NCI-H1417 (cell line): ENCODE measurements around the gene PNMA8B.
"Not testable (repeated sequence)": the region's sequence is repeated elsewhere in the genome, so short reads cannot be mapped to it uniquely, and the experiment has no call there.

Experiments
- DNase-seq, 3 experiments: peaks; one replicate each; lab custom pipeline; 2025; lab: John Stamatoyannopoulos, UW

PNMA8B gene, protein sequence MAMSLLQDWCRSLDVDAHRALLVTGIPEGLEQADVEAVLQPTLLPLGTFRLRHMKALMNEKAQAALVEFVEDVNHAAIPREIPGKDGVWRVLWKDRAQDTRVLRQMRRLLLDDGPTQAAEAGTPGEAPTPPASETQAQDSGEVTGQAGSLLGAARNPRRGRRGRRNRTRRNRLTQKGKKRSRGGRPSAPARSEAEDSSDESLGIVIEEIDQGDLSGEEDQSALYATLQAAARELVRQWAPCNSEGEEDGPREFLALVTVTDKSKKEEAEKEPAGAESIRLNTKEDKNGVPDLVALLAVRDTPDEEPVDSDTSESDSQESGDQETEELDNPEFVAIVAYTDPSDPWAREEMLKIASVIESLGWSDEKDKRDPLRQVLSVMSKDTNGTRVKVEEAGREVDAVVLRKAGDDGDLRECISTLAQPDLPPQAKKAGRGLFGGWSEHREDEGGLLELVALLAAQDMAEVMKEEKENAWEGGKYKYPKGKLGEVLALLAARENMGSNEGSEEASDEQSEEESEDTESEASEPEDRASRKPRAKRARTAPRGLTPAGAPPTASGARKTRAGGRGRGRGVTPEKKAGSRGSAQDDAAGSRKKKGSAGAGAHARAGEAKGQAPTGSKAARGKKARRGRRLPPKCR

DNA sequence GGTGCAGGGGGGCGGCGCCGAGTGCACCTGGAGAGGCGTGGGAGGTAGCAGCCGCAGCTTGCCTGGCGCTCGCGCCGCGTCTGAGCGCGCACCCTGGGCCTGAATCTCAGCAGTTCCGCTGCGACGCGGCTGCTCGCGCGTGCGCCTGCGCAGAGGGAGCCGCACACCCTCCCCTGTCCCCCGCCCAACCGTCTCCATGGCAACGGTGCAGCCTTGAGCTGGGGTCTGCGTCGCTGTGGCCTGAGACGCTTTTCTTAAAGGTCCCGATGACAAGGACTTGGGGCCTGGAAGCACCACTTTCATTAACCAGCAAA, at the start of gene PNMA8B:
TSS of gene PNMA8B (minus strand) at position 82 of the 314 bp plus-strand sequence. CDS start 402 bp downstream, outside the sequence.
- peak; percentile 89 to 95 (median 95) for DNase-seq

- DNase-seq, result no peak
Observed at GRCh38 chr19:46544651-46545050, 49.0 kb upstream of the PNMA8B start.

DNA sequence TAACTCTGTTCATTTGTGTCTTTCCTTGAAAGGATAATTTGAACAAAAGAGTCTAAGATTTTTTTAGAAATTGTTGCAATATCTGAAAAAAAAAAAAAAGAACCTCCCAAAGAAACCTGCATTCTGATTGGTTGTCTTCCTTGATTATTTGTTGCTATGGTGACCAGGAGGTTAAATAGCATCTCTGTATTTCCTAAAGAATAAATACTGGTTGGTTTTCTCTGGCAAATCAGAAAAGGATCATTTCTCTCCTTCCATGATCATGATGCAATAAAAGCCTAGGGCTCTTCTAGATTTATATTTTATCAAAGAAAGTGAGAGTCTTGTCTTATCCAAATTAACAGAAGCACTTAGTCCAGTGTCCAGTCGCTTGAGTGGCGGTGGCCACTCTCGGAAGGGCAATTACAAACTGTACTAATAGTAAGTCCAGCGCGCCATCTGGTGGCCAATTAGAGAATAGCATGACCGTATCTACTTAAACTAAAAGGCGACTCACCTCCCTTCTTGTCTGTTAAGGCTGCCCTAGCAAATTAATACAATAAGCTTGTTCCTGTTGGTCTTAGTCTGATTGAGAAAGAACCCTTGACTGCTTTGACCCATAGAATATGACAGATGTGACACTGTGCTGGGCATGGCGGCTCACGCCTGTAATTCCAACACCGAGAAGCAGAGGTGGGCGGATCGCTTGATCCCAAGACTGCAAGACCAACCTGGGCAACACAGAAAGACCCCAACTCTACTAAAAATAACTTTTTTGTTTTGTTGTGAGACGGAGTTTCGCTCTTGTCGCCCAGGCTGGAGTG, 47.0 kb upstream of the PNMA8B start:
- peak; percentile 75 to 94 (median 92) for DNase-seq

DNA sequence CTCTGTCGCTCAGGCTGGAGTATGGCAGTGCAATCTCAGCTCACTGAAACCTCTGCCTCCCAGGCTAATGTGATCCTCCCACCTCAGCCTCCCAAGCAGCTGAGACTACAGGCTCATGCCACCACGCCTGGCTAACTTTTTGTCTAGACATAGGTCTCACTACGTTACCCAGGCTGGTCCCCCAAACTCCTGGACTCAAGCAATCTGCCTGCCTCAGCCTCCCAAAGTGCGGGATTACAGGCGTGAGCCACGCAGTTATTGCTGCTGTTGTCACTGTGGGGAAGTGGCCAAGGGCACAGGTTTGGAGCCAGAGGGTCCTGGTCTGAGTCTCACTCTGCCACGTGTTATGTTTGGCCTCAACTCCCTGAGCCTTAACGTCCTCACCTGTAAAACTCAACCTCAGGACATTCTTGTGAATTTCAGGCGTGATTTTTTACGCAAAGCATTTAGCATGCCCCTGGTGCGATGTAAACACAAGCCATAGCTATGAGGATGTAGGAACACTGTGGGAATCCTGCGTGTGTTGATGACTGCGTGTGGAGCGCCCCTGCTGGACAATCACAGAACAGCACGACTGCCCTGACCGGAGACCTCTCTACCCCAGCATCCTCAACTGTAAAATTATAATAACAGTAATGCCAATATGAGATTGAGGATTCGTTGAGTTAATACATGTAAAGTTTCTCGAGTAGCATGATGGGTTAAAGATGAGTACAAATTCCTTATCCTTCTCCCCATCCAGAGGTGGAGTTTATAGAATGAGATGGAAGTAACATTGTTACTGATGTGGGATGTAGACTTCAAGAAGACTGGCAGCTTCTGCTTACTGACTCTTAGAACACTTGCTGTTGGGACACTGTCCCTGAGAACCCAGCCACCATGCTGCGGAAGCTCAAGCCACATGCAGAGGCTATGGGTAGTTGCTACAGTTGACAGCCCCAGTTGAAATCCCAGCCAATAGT, 41.8 kb upstream of the PNMA8B start:
- DNase-seq, result peak in 1 of 3 experiments; percentile 44

DNA sequence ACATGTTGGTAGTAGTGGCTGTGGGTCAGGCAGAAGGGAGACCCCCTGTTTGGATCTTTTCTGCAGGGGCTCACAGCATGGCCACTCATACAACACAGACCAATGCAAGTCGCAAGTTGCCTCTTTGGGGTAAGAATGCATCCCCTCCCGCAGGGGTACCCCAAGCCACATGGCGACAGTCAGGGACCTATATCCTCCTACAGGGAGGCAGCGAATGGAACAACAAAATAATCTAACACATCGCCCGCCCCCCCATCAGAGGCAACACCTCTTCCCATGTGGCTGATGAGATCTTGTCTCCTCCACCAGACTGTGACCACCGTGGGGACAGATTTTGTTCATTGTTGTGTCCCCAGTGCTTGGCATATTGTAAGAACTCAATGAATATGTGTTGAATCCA, 40.7 kb upstream of the PNMA8B start:
- no peak for DNase-seq

DNA sequence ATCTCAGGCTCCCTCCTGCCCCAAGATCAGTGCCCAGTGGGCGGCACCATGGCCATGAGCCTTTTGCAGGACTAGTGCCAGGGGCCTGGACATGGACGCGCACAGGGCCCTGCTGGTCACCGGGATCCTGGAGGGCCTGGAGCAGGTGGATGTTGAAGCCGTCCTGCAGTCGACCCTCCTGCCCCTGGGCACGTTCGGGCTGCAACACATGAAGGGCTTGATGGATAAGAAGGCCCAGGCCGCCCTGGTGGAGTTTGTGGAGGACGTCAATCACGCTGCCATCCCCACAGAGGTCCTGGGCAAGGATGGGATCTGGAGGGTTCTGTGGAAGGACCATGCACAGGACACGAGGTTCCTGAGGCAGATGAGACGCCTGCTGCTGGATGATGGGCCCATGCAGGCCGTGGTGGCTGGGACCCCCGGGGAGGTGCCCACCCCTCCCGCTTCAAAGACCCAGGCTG, 38.0 kb upstream of the PNMA8B start:
- no peak for DNase-seq

DNA sequence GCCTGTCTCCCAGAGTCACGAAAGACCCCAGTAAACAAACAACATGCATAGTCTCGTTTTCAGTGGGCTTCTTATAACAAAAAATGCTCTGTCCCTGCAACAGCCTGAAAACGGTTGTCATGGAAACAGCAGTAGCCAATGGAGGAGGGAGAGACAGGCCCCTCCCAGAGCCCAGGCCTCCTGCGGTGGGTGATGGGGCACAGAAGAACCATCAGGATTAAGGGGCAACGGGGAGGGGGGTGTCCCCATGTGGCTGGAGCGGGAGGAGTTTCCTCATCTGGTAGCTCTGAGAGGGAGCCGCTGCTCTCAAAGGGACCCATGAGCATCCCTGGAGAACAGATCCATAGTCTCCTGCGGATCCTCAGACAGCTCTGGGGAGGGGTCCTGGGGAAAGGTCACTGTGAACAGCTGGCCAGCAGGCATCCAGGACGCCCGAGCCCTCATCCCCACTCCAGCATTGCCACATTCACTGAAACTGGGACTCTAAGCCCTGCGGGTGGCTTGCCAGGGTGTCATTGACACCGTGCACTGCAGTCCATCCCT, 37.5 kb upstream of the PNMA8B start:
- peak in 1 of 3 experiments; percentile 30 for DNase-seq

DNA sequence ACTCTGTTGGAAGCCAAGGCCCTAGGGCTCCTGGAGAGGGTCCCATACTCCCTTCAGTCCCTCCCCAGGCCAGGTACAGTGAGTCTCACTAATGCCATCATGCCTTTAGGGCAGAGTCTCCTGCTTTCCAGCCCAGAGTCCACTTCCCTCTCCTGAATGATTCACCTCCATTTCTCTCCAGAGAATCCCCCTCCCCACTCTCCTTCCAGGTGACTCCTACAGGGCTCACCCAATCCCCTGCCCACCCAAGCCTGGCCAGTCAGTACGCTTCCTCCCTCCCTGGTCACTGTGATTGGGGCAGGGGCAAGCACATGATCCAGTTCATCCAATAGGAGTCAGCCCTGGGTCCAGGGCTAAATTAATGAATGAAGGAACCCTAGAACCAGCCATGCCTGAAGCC, 35.0 kb upstream of the PNMA8B start:
- no peak for DNase-seq

GRCh38 chr19:46529622-46530451, 34.2 kb upstream of the PNMA8B start:
- peak; percentile 40 to 71 (median 68) for DNase-seq

- DNase-seq, result no peak
Observed at GRCh38 chr19:46528601-46529590, 33.2 kb upstream of the PNMA8B start.

- DNase-seq, result not testable (repeated sequence)
Observed at GRCh38 chr19:46526801-46527200, 31.1 kb upstream of the PNMA8B start.

DNA sequence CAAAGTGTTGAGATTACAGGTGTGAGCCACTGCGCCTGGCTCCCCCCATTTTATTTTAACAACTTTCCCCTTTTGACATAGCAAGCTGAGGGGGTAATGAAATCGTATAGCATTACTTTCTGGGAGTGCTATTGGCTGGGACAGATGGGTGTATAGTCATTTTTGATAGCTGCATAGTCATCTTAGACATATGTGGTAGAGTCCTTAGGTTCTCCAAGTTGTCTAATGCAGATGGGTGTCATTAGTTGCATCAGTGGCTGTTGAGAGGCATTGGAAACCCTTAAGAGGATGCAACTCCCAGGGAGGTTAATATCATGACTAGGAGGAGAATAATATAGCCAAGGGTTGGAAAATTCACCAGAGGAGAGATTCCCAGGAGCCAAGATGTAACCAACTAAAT, 28.6 kb upstream of the PNMA8B start:
- no peak for DNase-seq

DNA sequence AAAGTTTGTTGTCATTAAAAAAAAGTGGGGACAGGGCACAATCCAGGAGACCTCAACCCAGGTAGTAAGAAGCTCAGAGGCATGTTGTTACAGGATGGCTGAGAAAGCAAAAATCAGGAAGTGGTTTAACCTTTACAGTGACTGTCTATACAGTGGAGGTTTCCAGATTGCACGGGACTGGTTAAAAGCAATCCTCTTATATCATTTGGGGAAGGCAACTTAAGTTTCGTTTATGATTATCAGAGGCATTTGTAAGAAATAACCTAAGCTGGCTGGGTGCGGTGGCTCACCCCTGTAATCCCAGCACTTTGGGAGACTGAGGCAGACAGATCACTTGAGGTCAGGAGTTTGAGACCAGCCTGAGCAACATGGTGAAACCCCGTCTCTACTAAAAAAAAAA, 27.3 kb upstream of the PNMA8B start:
- DNase-seq, result not testable (repeated sequence)

GRCh38 chr19:46521241-46521868, 25.7 kb upstream of the PNMA8B start:
- DNase-seq, result no peak

- DNase-seq, result no peak
Observed at GRCh38 chr19:46520616-46521015, 24.9 kb upstream of the PNMA8B start.

DNA sequence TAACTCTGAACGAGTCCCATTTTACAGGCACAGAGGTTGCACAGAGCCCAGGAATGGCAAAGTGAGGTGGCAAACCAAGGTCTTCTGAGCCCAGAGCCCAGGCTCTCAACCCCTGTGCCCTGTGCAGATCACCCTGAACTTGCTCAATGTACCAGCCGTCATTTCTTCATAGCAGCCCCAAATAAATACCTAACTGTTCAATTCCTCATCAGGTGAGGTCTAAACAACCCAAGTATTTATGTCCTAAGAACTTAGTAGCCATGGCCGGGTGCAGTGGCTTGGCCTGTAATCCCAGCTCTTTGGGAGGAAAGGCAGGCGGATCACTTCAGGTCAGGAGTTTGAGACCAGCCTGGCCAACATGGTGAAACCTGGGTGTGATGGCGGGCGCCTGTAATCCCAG, 21.8 kb upstream of the PNMA8B start:
- no peak for DNase-seq

DNA sequence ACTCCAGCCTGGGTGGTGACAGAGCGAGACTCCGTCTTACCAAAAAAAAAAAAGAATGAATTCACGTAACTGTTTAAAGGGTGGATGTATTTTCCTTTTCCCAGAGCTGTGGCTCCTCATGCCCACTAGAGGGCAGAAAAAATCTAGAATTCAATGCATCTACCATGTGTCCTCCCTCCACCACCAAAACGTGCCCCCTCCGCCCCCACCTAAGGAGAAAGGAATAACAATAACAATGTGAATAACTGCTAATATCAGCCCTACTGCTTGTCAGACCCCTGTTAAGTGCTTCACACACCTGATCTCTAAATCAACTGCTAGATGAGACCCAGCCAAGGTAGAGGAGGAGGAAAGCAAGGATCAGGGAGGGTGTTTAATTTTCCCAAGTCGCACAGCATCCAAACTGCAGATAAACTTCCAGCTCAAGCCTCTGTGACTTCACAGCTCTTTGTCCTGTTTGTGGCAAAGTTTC, 20.2 kb upstream of the PNMA8B start:
- DNase-seq, result peak in 2 of 3 experiments; percentile 19 to 35

GRCh38 chr19:46515290-46515609, 19.6 kb upstream of the PNMA8B start:
- DNase-seq, result no peak
